HepG2 (cell line): ENCODE measurements around the gene INTS15. TPM values are rescaled to one million over a fixed set of nuclear protein-coding genes. Genes with fewer than 3 reads are reported as not detected.

Experiments used
- ATAC-seq: fragments of 200-7000 bp; cut with Tn5 transposase; 3 replicates; pipeline ENCODE4 v1.9.1; 2020; ENCODE audit warnings: mild to moderate bottlenecking, moderate library complexity
- Bru-seq: library from RNA; stranded (reverse); fragments of 400-500 nt; gene quantifications from one replicate; lab custom pipeline; 2021; lab: Mats Ljungman, UMichigan
- BruChase-seq, 2 experiments: library from RNA; stranded (reverse); fragments of 400-500 nt; gene quantifications; one replicate each; lab custom pipeline; 2021; lab: Mats Ljungman, UMichigan
- BruUV-seq: library from RNA; stranded (reverse); fragments of 400-500 nt; replicated peaks from 2 replicates; lab custom pipeline; 2021; lab: Mats Ljungman, UMichigan
- CTCF ChIA-PET: fragments of 300-600 bp; formaldehyde crosslinking; extraction: SDS; loops from one replicate; lab custom pipeline; 2021; ENCODE audit warnings: low total read pairs, inconsistent platforms, low intra/inter-chr PET ratio; lab: Yijun Ruan, JAX
- POLR2A ChIA-PET: fragments of 350-600 bp; sonication (Branson Sonifier 250); formaldehyde crosslinking; loops from one replicate; lab custom pipeline; 2020; ENCODE audit warnings: antibody characterized with exemption, inconsistent platforms; lab: Yijun Ruan, JAX
- DNase-seq: peaks from one replicate; pipeline ENCODE4 v3.0.0-alpha.2; 2015; ENCODE audit warnings: low spot score
- FAIRE-seq: peaks from 3 replicates; lab custom pipeline; 2011; peaks lifted over from hg19 to GRCh38; lab: Jason Lieb, UNC
- H2AFZ ChIP-seq: one replicate; pipeline ENCODE4 v1.6.1; 2011; ENCODE audit warnings: low read length, inconsistent platforms
- H3K27ac ChIP-seq: fragments of 300-600 bp; 3 replicates; pipeline ENCODE4 v1.8.0; 2011; ENCODE audit warnings: mixed run types, mild to moderate bottlenecking, mixed read lengths, low read length, inconsistent platforms; ENCODE audit not compliant: insufficient read depth; ENCODE audit errors: extremely low read length
- H3K27me3 ChIP-seq, 2 experiments: fragments of 200-600 bp in 1 of 2; 2 replicates in 1 of 2; 3 replicates in 1 of 2; pipeline versions ENCODE4 v1.6.0 to v1.8.0; 2011; ENCODE audit warnings: low read length in 2 of 2, mild to moderate bottlenecking in 2 of 2, moderate library complexity in 2 of 2, inconsistent platforms in 1 of 2; ENCODE audit not compliant: insufficient read depth in 2 of 2, control insufficient read depth in 1 of 2
- H3K36me3 ChIP-seq, 2 experiments: fragments of 200-600 bp in 1 of 2; replicated peaks in 1 of 2; 2 replicates in 1 of 2; 3 replicates in 1 of 2; pipeline versions ENCODE4 v1.5.1 to v1.8.0; 2011; ENCODE audit warnings: low read length in 2 of 2, inconsistent platforms in 1 of 2; ENCODE audit not compliant: insufficient read depth in 2 of 2, control insufficient read depth in 1 of 2
- H3K4me1 ChIP-seq: 2 replicates; pipeline ENCODE4 v1.5.1; 2012; ENCODE audit warnings: low read length, inconsistent platforms; ENCODE audit not compliant: insufficient read depth
- H3K4me2 ChIP-seq: 2 replicates; pipeline ENCODE4 v1.6.0; 2011; ENCODE audit warnings: low read depth, low read length, inconsistent platforms
- H3K4me3 ChIP-seq, 3 experiments: fragments of 200-600 bp in 1 of 3; sonication (generic), shearing (Covaris generic) in 1 of 3; replicated peaks in 1 of 3; 2 replicates each; pipeline ENCODE4 v1.5.1; 2011 to 2016; ENCODE audit warnings: low read length in 3 of 3, inconsistent platforms in 2 of 3, low read depth in 2 of 3, mild to moderate bottlenecking in 2 of 3, control low read depth in 1 of 3, mixed read lengths in 1 of 3; ENCODE audit not compliant: insufficient read depth in 1 of 3
- H3K79me2 ChIP-seq: one replicate; pipeline ENCODE4 v1.6.1; 2011; ENCODE audit warnings: low read length, inconsistent platforms; ENCODE audit not compliant: insufficient read depth
- H3K9ac ChIP-seq: 2 replicates; pipeline ENCODE4 v1.6.0; 2011; ENCODE audit warnings: mild to moderate bottlenecking, low read depth, low read length, inconsistent platforms; ENCODE audit not compliant: insufficient read depth
- H3K9me3 ChIP-seq: 2 replicates; pipeline ENCODE4 v1.5.1; 2012; ENCODE audit warnings: mild to moderate bottlenecking, low read length
- H4K20me1 ChIP-seq: 2 replicates; pipeline ENCODE4 v1.6.0; 2011; ENCODE audit warnings: inconsistent platforms, mild to moderate bottlenecking, low read length, moderate library complexity; ENCODE audit not compliant: insufficient read depth
- ADNP ChIP-seq: sonication (generic); formaldehyde crosslinking; IDR thresholded peaks from 2 replicates; pipeline ENCODE4 v1.4.0; 2020; ENCODE audit warnings: missing genetic modification reagents
- AHR ChIP-seq: IDR thresholded peaks from 2 replicates; pipeline ENCODE4 v1.6.1; 2018; ENCODE audit warnings: missing genetic modification reagents, missing compliant biosample characterization
- ARID2 ChIP-seq: sonication (generic); formaldehyde crosslinking; IDR thresholded peaks from 2 replicates; pipeline ENCODE4 v1.8.1; 2022; ENCODE audit warnings: mild to moderate bottlenecking, missing genetic modification reagents, borderline replicate concordance
- ARNT ChIP-seq: fragments of 450-650 bp; IDR thresholded peaks from 2 replicates; pipeline ENCODE4 v1.6.1; 2017
- FOSL2 ChIP-seq: sonication (generic); formaldehyde crosslinking; IDR thresholded peaks from 2 replicates; pipeline ENCODE4 v1.4.0; 2020; ENCODE audit warnings: missing genetic modification reagents
- HMG20A ChIP-seq: IDR thresholded peaks from 2 replicates; pipeline ENCODE4 v1.6.1; 2016; ENCODE audit warnings: borderline replicate concordance
- MIER3 ChIP-seq: IDR thresholded peaks from 2 replicates; pipeline ENCODE4 v1.6.1; 2016; ENCODE audit warnings: missing compliant biosample characterization, borderline replicate concordance
- MTF1 ChIP-seq: sonication (generic); formaldehyde crosslinking; IDR thresholded peaks from 2 replicates; pipeline ENCODE4 v1.5.0; 2020; ENCODE audit warnings: missing genetic modification reagents
- ZBTB7A ChIP-seq: sonication (generic); formaldehyde crosslinking; IDR thresholded peaks from 2 replicates; pipeline ENCODE4 v1.8.0; 2022; ENCODE audit warnings: mild to moderate bottlenecking, missing genetic modification reagents
- ZNF205 ChIP-seq: IDR thresholded peaks from 2 replicates; pipeline ENCODE4 v1.6.1; 2018; ENCODE audit warnings: missing biosample characterization, missing genetic modification reagents
- ZNF615 ChIP-seq: sonication (generic); formaldehyde crosslinking; IDR thresholded peaks from 2 replicates; pipeline ENCODE4 v1.5.0; 2020; ENCODE audit warnings: mild to moderate bottlenecking, missing genetic modification reagents, borderline replicate concordance
- ZNF629 ChIP-seq: sonication (generic); formaldehyde crosslinking; conservative IDR thresholded peaks from 2 replicates; pipeline ENCODE4 v1.5.0; 2020; ENCODE audit warnings: missing genetic modification reagents
- ZNF670 ChIP-seq: sonication (generic); formaldehyde crosslinking; IDR thresholded peaks from 2 replicates; pipeline ENCODE4 v1.8.0; 2022; ENCODE audit warnings: mild to moderate bottlenecking, missing genetic modification reagents, borderline replicate concordance
- WGBS: methylation state at CpG from one replicate; pipeline ENCODE4 v1.1.6; 2017; ENCODE audit warnings: low lambda C conversion rate; 5-methylcytosine and 5-hydroxymethylcytosine counted together
- in situ Hi-C: cut with HindIII; loops from 2 replicates; pipeline ENCODE4 v1.10.0; 2017; ENCODE audit warnings: low pct_unique_long_range_greater_than_20kb; ENCODE audit not compliant: extremely low pct_ligation_motif_present
- intact Hi-C: fragments of 100-400 bp; cut with micrococcal nuclease; formaldehyde crosslinking; loops from one replicate; pipeline ENCODE4 v1.10.0; 2022; ENCODE audit not compliant: unreplicated experiment
- long read RNA-seq, 2 experiments: library from RNA in 1 of 2; library from polyadenylated mRNA in 1 of 2; stranded (forward) in 1 of 2; unstranded in 1 of 2; transcript quantifications; one replicate each; pipeline ENCODE4 v2.0.0, GENCODE V29; 2019 to 2022
- polyA minus RNA-seq, 3 experiments: library from RNA; depleted of rRNA, polyadenylated mRNA; stranded (reverse); fragments of >200 nt; gene quantifications; 2 replicates each; pipeline ENCODE4 v1.2.3, GENCODE V29; 2011; ENCODE audit warnings: low replicate concordance in 1 of 3
- polyA plus RNA-seq, 8 experiments: library from polyadenylated mRNA; depleted of rRNA in 3 of 8; stranded (reverse) in 7 of 8; unstranded in 1 of 8; fragments of >200 nt; fragmentation: Illumina TruSeq in 4 of 8; extraction: Trizol in 4 of 8; gene quantifications; 2 replicates each; pipeline versions ENCODE4 v1.2.1 to v1.2.3, GENCODE V29; 2011 to 2016; ENCODE audit warnings: low read depth in 4 of 8, missing spikeins in 1 of 8, mixed read lengths in 1 of 8; ENCODE audit not compliant: insufficient read depth in 1 of 8
- total RNA-seq, 5 experiments: library from RNA; depleted of rRNA; stranded (reverse); fragments of >200 nt; fragmentation: Illumina TruSeq; extraction: Trizol; gene quantifications; 2 replicates each; pipeline ENCODE4 v1.2.3, GENCODE V29; 2016; ENCODE audit warnings: low read depth in 1 of 5
- TF ChIP-seq, protein P1 (sequence below): sonication (generic); formaldehyde crosslinking; IDR thresholded peaks from 2 replicates; pipeline ENCODE4 v1.5.0; 2020; ENCODE audit warnings: mild to moderate bottlenecking, missing genetic modification reagents

The INTS15 gene
- 8.7 and 16.3 TPM in 2 replicates for total RNA-seq (2016; rRNA removed; fragmentation: Illumina TruSeq; extraction: Trizol)
- total RNA-seq (2016; cell fraction: cytosol; rRNA removed; fragmentation: Illumina TruSeq; extraction: Trizol; ENCODE audit: low read depth), result 6.0 and 7.2 TPM in 2 replicates
- total RNA-seq (2016; cell fraction: insoluble cytoplasmic fraction; rRNA removed; fragmentation: Illumina TruSeq; extraction: Trizol), result 9.9 and 14.0 TPM in 2 replicates
- 11.2 and 14.4 TPM in 2 replicates for total RNA-seq (2016; cell fraction: membrane; rRNA removed; fragmentation: Illumina TruSeq; extraction: Trizol)
- total RNA-seq (2016; cell fraction: nucleus; rRNA removed; fragmentation: Illumina TruSeq; extraction: Trizol), result 11.9 and 12.9 TPM in 2 replicates
- polyA plus RNA-seq (2011; rRNA removed), result 23.3 and 25.7 TPM in 2 replicates
- 20.5 and 21.6 TPM in 2 replicates for polyA plus RNA-seq (2011; cell fraction: cytosol; rRNA removed)
- polyA plus RNA-seq (2011; cell fraction: nucleus; rRNA removed), result 35.7 and 36.4 TPM in 2 replicates
- polyA plus RNA-seq (2012), result 15.0 and 22.4 TPM in 2 replicates
- polyA plus RNA-seq (2016; cell fraction: cytosol; fragmentation: Illumina TruSeq; extraction: Trizol; ENCODE audit: low read depth), result 8.3 and 10.5 TPM in 2 replicates
- polyA plus RNA-seq (2016; cell fraction: insoluble cytoplasmic fraction; fragmentation: Illumina TruSeq; extraction: Trizol; ENCODE audit: low read depth), result 14.6 and 18.9 TPM in 2 replicates
- polyA plus RNA-seq (2016; cell fraction: membrane; fragmentation: Illumina TruSeq; extraction: Trizol; ENCODE audit: low read depth), result 17.1 and 18.2 TPM in 2 replicates
- polyA plus RNA-seq (2016; cell fraction: nucleus; fragmentation: Illumina TruSeq; extraction: Trizol; ENCODE audit: insufficient read depth, low read depth), result 25.3 and 31.3 TPM in 2 replicates
- 22.2 and 22.4 TPM in 2 replicates for polyA minus RNA-seq (2011; rRNA and poly(A)+ RNA removed; ENCODE audit: low replicate concordance)
- polyA minus RNA-seq (2011; cell fraction: cytosol; rRNA and poly(A)+ RNA removed), result 9.6 and 10.0 TPM in 2 replicates
- polyA minus RNA-seq (2011; cell fraction: nucleus; rRNA and poly(A)+ RNA removed), result 11.3 and 12.3 TPM in 2 replicates
- percentile 67 among the genes with signal in this experiment for Bru-seq, nascent RNA
- percentile 76 among the genes with signal in this experiment for BruChase-seq, experiment 1, labeled RNA remaining after a 6-hour chase
- BruChase-seq, experiment 2, labeled RNA remaining after a 2-hour chase, result percentile 73 among the genes with signal in this experiment
- long read RNA-seq, experiment 1, partial matches to known transcripts, result 1 of 4 reads
- long read RNA-seq, experiment 1, other reads (novel, unspliced or antisense), result 0 of 4 reads
- long read RNA-seq, experiment 2, transcript C7orf26-201 (6 exons, 2,182 nt), result major isoform, 37 of 73 reads
- long read RNA-seq, experiment 2, partial matches to known transcripts, result 22 of 73 reads
- long read RNA-seq, experiment 2, other reads (novel, unspliced or antisense), result 14 of 73 reads

DNA sequence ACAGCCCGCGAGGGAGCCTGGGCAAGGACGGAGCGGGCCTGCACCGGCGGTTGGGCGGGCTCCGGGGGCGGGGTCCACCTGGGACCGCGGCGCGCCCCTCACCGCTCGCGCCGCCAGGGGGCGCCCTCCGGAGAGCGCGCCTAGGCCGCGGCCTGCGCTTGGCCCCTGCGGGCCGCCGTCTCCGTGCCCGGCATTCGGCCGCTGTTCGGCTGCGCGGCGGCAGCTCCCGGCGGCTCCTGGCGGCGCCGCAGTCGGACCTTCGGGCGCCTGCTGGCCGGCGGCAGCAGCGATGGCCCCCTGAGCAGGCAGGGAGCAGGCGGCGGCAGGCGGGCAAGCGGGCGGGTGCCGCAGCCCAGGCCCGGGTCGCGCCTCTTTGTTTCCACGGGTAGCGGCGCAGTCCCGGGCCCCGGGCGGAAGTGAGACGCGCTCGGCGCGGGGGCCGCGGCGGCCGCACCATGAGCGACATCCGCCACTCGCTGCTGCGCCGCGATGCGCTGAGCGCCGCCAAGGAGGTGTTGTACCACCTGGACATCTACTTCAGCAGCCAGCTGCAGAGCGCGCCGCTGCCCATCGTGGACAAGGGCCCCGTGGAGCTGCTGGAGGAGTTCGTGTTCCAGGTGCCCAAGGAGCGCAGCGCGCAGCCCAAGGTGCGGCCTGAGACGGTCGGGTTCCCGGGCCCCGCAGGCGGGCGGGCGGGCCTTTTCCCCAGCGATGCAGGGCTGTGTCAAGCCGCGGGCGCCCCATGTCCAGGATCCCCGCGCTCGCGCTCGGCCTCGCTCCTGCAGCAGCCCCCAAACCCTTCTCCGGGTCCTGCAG, at the start of gene INTS15:
Gene INTS15 (plus strand): TSS at position 193 of the 816 bp plus-strand sequence. CDS start 263 bp downstream, at position 456.
- ChIA-PET POLR2A (interaction anchor here (0.7 to 5.1 kb wide), 5 partner anchors 14 to 117 kb away, joined by 3 to 105 read pairs (median 4); partner anchors contain the start of genes ZDHHC4 and ZNF12), CTCF (interaction anchor here (0.7 to 1.4 kb wide), 4 partner anchors 11 to 73 kb away, joined by 3 to 4 read pairs (median 4); no protein-coding TSS in a partner anchor)
- Histone ChIP-seq H3K27me3 (no peaks in the 10 kb centered on the region), H4K20me1 (no peaks in the 10 kb centered on the region), H3K4me2 (peak within 1 kb of the TSS; percentile 85), H3K9ac (peak within 1 kb of the TSS; percentile 88), H3K9me3 (no peaks in the 10 kb centered on the region), H3K4me3 (peak within 1 kb of the TSS; percentile 88 to 97 (median 96)), H3K79me2 (peaks cover 11% of the 10 kb centered on the region), H2AFZ (no peak within 1 kb of the TSS), H3K36me3 (peaks cover 10 to 32% of the 10 kb centered on the region in 2 experiments; a peak in 4 of 5 replicates), H3K4me1 (peaks cover 33% of the 10 kb centered on the region), H3K27ac (peak within 1 kb of the TSS; percentile 75)
- in situ Hi-C loops, result no loop called here
- BruUV-seq, result TSS peak; percentile 38
- intact Hi-C loops, result loop anchor here (2.0 to 10.0 kb wide), 2 partner anchors 13 to 115 kb away; partner anchors contain the start of genes ZDHHC4 and ZNF12
- WGBS, result 2% methylated on average over 21 of the region's 107 CpGs
- FAIRE-seq (no peak), DNase-seq (peak; percentile 51), ATAC-seq (peak; percentile 85)
- TF ChIP-seq AHR (CRISPR knock-in tag), result peak; percentile 61; the same call in 1 of the 2 replicates
- TF ChIP-seq ZNF615 (CRISPR knock-in tag), result no peak
- TF ChIP-seq HMG20A (CRISPR knock-in tag), result no peak
- TF ChIP-seq MTF1 (CRISPR knock-in tag), result no peak
- peak; percentile 37; the same call in 1 of the 2 replicates for TF ChIP-seq ZBTB7A
- no peak for TF ChIP-seq ZNF670 (CRISPR knock-in tag)
- no peak for TF ChIP-seq ZNF205 (CRISPR knock-in tag)
- TF ChIP-seq FOSL2, result no peak
- no peak for TF ChIP-seq MIER3 (CRISPR knock-in tag)
- no peak for TF ChIP-seq ZNF629
- TF ChIP-seq ARNT, result no peak
- no peak for TF ChIP-seq ADNP (CRISPR knock-in tag)
- TF ChIP-seq, protein P1, sequence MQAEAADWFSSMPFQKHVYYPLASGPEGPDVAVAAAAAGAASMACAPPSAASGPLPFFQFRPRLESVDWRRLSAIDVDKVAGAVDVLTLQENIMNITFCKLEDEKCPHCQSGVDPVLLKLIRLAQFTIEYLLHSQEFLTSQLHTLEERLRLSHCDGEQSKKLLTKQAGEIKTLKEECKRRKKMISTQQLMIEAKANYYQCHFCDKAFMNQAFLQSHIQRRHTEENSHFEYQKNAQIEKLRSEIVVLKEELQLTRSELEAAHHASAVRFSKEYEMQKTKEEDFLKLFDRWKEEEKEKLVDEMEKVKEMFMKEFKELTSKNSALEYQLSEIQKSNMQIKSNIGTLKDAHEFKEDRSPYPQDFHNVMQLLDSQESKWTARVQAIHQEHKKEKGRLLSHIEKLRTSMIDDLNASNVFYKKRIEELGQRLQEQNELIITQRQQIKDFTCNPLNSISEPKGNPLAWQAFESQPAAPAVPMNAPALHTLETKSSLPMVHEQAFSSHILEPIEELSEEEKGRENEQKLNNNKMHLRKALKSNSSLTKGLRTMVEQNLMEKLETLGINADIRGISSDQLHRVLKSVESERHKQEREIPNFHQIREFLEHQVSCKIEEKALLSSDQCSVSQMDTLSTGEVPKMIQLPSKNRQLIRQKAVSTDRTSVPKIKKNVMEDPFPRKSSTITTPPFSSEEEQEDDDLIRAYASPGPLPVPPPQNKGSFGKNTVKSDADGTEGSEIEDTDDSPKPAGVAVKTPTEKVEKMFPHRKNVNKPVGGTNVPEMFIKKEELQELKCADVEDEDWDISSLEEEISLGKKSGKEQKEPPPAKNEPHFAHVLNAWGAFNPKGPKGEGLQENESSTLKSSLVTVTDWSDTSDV, result no peak
- TF ChIP-seq ARID2 (CRISPR knock-in tag), result no peak
